GF-D8 (cell line): ENCODE measurements around the gene HDAC7.
"Not testable (repeated sequence)": the region's sequence is repeated elsewhere in the genome, so short reads cannot be mapped to it uniquely, and the experiment has no call there.

Experiments
- DNase-seq: peaks from one replicate; lab custom pipeline; 2025; lab: John Stamatoyannopoulos, UW

HDAC7 gene

GRCh38 chr12:47812797-47813510, 6.7 kb downstream of the HDAC7 start:
- peak; percentile 76 for DNase-seq

GRCh38 chr12:47811581-47812484, 7.9 kb downstream of the HDAC7 start:
- DNase-seq, result no peak

- DNase-seq, result no peak
These were observed 8.7 kb downstream of the HDAC7 start for GRCh38 chr12:47811072-47811396.

- DNase-seq, result not testable (repeated sequence)
These were observed 10.2 kb downstream of the HDAC7 start for GRCh38 chr12:47809518-47809917.

GRCh38 chr12:47808574-47809365, 10.9 kb downstream of the HDAC7 start:
- DNase-seq, result peak; percentile 63

- DNase-seq, result peak; percentile 74
These were observed 11.7 kb downstream of the HDAC7 start for GRCh38 chr12:47808050-47808449.

- DNase-seq, result no peak
These were observed 12.4 kb downstream of the HDAC7 start for GRCh38 chr12:47807338-47807737.

GRCh38 chr12:47805417-47805816, 14.3 kb downstream of the HDAC7 start:
- no peak for DNase-seq

- DNase-seq, result no peak
These were observed 15.5 kb downstream of the HDAC7 start for GRCh38 chr12:47804171-47804570.

GRCh38 chr12:47803191-47803875, 16.4 kb downstream of the HDAC7 start:
- DNase-seq, result no peak

- peak; percentile 25 for DNase-seq
These were observed 17.4 kb downstream of the HDAC7 start for GRCh38 chr12:47802312-47802711.

- no peak for DNase-seq
These were observed 17.8 kb downstream of the HDAC7 start for GRCh38 chr12:47801904-47802246.

GRCh38 chr12:47801170-47801903, 18.4 kb downstream of the HDAC7 start:
- DNase-seq, result peak; percentile 30

GRCh38 chr12:47800582-47800981, 19.1 kb downstream of the HDAC7 start:
- no peak for DNase-seq

GRCh38 chr12:47799357-47799955, 20.2 kb downstream of the HDAC7 start:
- DNase-seq, result no peak

GRCh38 chr12:47798382-47798948, 21.2 kb downstream of the HDAC7 start:
- no peak for DNase-seq

- DNase-seq, result no peak
These were observed 22.3 kb downstream of the HDAC7 start for GRCh38 chr12:47797441-47797840.

GRCh38 chr12:47795814-47796411, 23.8 kb downstream of the HDAC7 start:
- no peak for DNase-seq

- no peak for DNase-seq
These were observed 24.4 kb downstream of the HDAC7 start for GRCh38 chr12:47795121-47795813.

GRCh38 chr12:47794679-47795078, 25.0 kb downstream of the HDAC7 start:
- no peak for DNase-seq
